Measurements from ENCODE around the gene COL4A6.

COL4A6 gene

DNA sequence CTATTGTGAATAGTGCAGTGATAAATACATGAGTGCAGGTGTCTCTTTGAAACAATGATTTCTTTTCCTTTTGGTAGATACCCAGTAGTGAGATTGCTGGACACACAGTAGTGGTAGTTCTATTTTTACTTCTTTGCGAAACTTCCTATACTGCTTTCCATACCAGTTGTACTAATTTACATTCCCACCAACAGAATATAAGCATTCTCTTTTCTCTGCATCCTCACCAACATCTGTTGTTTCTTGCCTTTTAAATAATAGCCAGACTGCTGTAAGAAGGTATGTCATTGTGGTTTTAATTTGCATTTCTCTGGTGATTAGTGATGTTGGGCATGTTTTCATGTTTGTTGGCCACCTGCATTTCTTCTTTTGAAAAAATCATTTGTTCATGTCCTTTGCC is 105.9 kb downstream of the COL4A6 start:
- in situ Hi-C loops (cut with HindIII; ENCODE audit: low sequenced_read_pairs): no loop called here

DNA sequence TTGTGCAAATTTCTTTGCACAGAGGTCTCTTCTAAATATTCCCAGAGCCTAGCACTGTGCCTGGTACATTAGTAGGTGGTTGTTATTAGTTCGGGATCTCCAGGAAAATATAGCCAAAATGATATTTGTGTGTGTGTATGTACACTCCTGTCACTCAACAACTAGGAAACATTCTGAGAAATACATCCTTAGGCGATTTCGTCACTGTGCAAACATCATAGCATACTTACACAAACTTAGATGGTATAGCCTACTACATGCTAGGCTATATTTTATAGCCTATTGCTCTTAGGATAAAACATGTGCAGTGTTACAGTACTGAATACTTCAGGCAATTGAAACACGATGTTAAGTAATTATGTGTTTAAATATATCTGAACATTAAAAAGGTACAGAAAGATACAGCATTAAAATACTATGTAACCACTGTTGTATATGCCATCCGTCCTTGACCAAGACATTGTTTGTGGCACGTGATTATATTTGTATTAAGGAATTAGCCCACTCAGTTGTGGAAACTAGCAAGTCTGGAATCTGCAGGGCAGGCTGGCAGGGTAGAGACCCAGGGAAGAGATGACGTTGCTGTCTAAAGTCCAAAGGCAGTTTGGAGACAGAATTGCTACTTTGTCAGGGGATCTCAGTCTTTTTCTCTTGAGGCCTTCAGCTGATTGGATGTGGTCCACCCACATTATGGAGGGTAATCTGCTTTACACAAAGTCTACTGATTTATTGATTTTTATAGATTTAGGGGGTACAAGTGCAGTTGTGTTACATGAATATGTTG is 106.9 kb downstream of the COL4A6 start:
- in situ Hi-C loops (cut with HindIII; ENCODE audit: low sequenced_read_pairs): no loop called here

DNA sequence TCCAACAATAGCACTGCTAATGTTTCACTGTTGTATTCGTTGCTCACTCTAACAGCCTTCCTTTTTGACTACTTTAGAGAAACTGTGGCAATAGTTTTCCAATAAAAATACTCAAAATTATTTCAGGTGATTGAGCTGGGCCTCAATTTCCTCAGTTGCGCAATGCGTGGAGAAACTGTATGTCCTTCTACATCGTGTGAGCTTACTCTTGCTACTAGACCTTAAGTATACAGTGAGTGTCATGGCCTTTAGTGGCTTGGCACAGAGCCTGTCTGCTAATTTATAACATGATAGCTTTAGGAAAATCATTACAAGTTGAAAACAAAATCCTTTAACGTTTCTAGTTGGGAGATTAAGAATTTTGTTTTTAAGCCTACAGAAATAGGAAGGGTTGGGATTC is 114.5 kb downstream of the COL4A6 start:
- in situ Hi-C loops (cut with HindIII; ENCODE audit: low sequenced_read_pairs): no loop called here

DNA sequence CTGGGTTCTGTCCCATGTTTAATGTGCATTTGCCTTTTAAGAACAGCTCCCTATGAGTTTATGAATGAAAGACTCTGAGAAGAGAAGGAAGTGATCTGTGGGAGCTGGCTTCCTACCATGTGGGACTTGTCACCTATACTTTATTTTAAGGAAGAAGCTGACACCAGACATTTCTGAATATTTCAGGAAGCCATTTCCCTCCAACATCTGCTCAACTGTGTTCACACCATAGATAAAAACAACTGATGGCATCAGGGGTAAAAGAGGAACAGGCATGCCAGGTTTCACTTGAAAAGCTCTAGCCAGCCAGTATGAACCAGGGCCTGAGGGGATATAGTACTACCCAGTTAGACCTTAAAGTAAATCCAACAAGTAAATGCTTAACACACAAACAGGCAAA is 116.0 kb downstream of the COL4A6 start:
- in situ Hi-C loops (cut with HindIII; ENCODE audit: low sequenced_read_pairs): no loop called here

DNA sequence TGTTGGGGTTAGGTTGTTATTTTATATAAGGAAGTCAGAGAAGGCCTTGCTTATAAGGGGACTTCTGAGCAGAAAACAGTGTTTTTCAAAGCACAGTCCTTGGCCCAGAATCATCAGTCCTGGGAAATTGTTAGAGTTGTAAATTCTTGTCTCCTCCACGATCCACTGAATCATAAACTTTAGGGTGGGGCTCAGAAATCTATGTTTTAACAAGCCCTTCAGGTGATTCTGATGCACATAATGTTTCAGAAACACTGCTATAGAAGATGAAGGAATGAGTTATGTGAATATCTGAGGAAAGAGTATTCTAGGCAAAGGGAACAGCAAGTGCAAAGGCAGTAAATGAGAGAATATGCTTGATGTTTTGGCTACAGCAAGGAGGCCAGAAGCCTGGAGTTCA is 121.8 kb downstream of the COL4A6 start:
- in situ Hi-C loops (cut with HindIII; ENCODE audit: low sequenced_read_pairs): no loop called here

DNA sequence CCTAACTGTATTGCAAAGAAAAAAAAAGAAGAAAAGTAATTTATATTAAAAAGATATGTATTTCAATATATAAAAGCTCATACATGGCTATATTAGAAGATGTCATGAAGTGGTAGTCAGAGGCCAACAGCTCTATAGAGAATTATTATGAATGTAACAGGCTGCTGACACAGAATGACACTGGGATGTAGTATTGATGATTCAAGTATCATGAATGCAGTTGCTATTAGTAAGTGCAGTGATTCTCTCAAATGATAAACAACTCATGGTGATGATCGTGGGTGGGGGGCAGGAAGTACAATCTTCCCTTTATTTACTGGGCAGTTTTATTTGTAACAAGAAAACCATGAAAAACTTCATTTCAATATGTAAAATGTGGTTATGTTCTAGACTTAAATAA is 124.6 kb downstream of the COL4A6 start:
- in situ Hi-C loops (cut with HindIII; ENCODE audit: low sequenced_read_pairs): no loop called here

DNA sequence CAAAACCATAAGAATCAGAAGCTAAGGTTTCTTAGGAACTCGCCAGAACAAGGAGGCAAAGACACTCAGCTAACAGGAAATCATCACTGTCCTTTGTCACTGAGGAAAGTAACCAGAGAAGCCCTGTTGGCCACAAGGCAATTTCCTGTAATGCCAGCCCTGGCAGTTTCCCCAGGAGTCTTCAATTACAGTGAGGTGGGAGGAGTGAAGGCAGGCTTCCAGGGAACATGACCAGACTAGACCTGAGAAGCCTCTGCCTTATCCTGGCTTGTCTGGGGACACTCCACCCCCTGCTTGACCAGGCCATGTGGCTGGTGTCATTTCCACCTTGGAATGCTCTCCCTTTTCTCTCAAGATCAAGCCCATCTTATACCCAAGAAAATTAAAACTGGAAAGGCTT is 125.3 kb downstream of the COL4A6 start:
- in situ Hi-C loops (cut with HindIII; ENCODE audit: low sequenced_read_pairs): no loop called here

DNA sequence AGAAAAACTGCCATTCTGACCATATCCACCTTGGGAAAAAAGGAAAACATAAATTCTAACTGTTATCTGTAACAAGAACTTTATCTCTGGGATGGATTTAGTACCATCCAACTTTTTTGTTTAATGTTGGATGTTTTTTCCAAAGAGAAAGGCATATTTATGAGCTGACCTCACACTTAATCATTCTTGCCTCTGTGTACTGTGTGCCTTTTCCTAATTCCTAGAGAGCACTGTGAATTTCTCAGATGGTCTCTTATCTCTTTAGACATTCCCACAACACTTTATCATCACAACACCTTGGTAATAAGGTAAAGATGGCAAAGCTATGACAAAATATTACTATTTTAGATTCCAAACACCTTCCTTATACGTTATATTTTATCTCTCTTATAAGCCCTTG is 126.2 kb downstream of the COL4A6 start:
- in situ Hi-C loops (cut with HindIII; ENCODE audit: low sequenced_read_pairs): no loop called here

DNA sequence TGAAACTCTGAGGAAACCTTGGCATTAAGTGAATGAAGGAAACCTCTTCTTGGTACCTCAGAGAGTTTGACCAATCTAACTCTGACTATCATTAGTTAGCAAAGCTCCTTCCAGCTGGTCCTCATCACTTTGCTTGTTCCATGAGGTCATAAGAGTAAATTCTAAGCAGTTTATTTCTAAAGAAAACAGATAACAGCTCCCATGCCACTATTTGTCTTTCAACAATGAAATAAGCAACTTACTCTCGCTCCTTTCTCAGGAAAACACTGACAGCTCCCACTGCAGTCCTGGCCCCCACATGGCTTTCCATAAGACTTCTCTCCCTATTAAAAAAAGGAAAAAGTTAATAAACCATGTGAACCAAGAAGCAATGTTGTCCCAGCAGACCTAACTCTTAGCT is 127.7 kb downstream of the COL4A6 start:
- in situ Hi-C loops (cut with HindIII; ENCODE audit: low sequenced_read_pairs): no loop called here

DNA sequence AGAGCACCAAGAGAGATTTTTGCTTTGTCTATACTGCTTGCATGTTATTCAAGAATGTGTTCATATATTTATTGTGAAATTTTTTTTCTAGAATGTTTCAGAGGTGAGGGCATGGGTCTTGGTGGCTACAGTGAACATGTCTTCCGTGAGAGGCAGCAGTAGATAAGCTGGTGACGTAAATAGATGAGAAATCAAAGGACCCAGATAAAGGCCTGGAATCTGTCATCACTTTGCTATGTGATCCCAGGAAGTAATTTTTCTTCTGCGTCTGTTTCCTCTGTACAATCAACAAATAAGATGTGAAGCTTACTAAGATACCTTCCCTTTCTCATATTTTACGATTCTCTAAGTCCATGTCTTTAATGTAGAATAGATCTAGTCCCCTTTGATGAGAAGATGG is 129.1 kb downstream of the COL4A6 start:
- in situ Hi-C loops (cut with HindIII; ENCODE audit: low sequenced_read_pairs): no loop called here

DNA sequence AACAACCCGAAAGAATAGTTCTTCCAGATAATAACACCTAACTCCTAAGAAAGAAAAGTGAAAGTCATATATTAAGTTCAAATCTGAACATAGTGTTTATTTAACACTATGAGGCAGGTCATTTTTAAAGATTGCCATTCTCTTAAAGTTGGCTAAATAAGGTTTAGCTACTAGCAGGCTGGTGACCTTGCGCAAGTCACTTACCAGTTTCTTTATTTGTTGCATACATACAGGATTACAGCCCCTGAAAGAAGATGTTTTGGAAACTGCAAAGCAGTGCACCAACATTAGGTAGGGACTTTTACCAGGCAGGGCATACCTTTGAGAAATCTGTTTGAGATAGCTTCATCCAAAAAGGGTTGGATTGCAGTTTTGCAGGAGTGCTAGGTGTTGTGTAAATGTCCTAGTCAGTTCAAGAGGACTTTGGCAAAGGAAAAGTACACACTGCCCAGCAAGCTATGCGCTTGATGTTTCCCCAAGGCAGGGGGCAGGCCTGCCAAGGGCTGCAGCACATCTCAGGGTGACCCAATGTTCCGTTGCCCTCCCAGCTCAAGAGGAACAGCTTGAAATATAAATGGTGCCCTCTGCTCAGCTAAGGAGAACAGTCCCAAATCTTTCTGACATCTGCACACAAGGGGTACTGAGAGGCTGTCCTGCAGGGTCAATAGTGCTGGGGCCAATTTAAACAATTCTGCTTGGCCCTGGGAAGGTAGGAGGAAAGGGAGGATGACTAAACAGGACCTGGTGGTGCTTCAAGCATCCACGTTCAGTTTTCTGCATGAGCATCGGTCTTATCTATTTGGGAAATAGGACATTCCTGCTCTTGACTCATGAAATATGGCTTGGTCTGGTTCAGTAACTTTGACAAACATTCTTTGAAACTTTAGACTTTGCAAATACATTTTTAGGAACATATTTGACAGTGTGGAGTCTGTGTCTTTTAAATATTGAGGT is 130.8 kb downstream of the COL4A6 start:
- in situ Hi-C loops (cut with HindIII; ENCODE audit: low sequenced_read_pairs): no loop called here

DNA sequence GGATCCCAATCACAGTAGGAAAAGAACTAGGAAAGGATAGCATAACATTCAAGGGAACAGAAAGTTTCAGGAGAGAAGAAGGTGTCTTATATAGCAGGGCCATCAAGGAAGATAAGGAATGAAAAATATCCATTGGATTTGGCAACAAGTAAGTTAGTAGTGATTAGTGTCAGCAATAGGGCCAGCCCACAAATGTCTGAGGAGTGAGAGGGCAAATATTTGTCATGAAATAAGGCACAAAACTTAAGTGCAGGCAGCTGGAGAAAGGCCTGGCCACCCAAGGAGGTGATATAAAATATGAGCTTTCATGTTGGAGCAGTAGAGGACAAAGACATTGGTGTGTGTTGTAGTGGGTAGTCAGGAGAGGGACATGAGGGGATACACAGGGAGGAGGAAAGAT is 132.1 kb downstream of the COL4A6 start:
- in situ Hi-C loops (cut with HindIII; ENCODE audit: low sequenced_read_pairs): no loop called here

DNA sequence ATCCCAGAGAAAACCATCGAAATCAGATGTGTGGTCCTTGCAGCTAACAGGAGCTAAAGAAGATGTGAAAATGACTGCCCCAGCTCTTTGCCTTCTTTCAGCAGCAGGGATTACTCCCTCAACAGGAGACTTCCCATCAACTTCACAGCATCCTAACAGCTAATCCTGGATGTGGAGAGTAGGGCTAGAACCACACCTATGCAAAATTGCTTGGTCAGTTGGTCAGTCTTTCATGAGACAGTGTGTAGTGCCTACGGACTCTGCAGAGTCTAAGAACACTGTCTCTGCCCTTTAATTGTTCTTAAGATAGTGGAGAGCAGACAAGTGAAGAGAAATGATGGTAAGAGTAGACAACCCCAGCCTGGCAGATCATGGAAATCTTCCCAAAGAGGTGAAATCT is 133.5 kb downstream of the COL4A6 start:
- in situ Hi-C loops (cut with HindIII; ENCODE audit: low sequenced_read_pairs): no loop called here

DNA sequence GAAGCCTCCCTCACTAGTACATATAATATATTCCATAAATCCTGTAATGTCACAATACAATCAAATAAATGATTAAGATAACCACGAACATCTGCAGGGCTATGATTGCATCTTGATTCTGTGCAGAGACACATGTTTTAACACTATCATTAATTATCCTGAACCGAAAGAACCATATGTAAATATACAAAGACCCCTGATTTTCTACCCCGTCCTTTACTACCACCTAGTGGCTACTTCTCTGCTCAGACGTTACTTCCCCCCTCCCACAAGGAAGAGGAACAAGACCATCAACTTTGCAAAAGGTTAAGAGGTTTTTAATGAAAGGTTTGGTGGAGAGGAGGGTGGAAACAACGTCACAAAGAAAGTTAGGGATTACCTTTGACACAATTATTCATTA is 134.0 kb downstream of the COL4A6 start:
- in situ Hi-C loops (cut with HindIII; ENCODE audit: low sequenced_read_pairs): no loop called here

DNA sequence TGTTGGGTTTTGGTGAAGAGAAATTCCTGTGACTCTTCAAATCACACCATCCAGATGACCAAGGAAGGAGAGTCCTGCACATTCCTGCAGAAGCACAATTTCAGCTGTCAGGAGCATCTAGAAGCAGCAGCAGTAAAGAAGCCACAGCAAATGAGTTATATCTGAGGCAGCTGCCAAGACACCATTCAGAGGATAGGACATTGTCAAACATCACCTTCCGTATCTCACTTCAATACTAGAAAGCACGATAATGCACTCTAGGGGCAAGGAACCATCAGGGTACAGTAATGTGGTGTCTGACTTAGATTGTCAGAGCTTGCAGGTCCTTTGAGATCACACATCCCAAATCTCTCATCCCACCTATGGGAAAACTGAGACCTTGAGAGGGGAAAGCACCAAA is 134.5 kb downstream of the COL4A6 start:
- in situ Hi-C loops (cut with HindIII; ENCODE audit: low sequenced_read_pairs): no loop called here

DNA sequence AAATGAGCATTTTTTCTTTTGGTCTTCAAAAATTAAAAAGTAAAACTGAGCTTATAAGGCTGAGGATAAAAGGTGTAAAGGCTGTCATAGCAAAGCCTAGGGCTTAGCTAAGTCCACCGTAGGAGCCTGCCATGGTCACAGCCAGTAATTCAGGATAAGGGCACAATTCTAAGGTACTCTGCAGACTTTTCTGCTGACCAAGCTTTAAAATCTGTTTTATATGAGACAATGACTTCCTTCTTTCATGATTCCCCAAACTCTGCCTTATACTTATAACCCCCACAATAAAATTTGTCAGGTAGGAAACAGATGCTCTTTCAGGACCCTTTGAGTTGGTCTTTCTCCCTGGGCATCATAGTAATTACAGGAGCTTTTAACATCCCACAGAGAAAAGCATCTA is 138.5 kb downstream of the COL4A6 start:
- in situ Hi-C loops (cut with HindIII; ENCODE audit: low sequenced_read_pairs): no loop called here

DNA sequence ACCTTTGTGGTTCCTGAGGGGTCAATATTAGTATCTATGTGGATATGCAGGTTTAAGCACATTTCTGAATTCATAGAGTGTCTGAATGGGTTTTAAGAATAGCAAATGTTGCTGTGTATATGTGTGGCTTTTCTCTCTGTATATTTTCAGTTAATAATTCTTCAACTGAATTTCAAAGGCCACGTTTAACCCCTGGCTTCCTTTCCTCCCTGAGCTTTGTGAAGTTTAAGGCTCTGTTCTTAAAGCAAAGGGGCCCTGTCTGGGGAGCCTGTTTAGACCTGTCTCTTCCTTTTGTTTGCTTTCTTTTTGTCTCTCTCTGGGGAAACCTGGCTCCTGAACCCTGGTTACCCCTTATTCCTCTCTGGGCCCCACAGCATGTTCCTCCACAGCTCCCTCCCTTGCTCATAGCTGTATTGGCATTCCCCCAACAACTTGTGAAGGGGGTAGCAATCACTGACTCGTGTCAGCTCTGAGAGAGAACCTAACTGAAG is 139.1 kb downstream of the COL4A6 start:
- in situ Hi-C loops (cut with HindIII; ENCODE audit: low sequenced_read_pairs): no loop called here

DNA sequence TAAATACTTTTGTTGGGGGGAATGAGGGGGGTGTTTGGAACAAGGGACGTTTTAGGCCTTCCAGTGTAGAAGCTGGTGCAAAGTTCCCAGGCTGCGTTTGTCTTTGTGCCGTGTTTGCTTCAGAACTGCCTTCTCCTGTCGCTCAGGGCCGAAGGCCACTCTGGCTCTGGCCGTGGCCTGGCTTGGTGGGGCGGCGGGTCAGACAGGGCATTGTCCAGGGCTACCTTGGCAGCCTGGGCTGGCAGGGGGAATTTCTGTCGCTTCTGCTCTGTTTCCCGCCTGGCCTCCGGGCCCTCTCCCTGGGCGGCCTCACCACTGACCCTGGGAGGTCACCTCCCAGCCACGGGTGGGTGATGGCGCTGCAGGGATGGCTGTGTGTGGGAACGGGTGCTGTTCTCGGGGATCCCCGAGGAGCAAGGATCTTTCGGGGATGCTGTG is 140.0 kb downstream of the COL4A6 start:
- in situ Hi-C loops (cut with HindIII; ENCODE audit: low sequenced_read_pairs): no loop called here

DNA sequence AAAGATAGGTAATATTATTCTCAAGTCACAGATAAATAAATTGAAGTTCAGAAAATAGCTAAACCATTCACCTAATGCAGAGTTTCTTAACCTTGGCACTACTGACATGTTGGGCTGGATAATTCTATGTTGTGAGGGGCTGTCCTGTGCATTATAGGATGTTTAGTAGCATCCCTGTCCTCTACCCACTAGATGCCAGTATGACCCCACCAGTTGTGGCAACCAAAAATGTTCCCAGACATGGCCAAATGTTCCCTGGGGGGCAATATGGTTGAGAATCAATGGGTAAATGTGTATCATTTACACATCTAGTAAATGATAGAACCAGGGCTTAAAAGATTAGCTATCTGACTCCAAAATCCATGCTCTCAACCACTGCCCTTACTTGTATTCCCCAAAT is 140.9 kb downstream of the COL4A6 start:
- in situ Hi-C loops (cut with HindIII; ENCODE audit: low sequenced_read_pairs): no loop called here

DNA sequence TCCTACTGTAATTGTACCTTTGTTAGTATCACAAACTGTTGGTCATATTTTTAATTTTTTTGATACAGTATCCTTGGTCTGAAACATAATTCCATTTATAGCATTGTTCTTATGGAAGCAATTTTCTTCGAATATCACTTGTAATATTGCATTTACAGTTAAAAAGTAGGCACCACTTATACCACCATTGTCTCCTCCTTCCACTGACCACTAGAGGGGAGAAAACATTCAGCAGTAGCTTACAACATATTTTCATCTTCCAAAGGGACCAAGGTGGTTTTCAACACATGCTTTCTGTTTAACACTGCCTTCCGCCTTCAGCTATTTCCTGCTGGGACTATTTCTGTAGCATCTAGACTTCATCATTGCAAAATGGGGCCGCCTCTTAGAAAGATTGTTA is 146.2 kb downstream of the COL4A6 start:
- in situ Hi-C loops (cut with HindIII; ENCODE audit: low sequenced_read_pairs): no loop called here

DNA sequence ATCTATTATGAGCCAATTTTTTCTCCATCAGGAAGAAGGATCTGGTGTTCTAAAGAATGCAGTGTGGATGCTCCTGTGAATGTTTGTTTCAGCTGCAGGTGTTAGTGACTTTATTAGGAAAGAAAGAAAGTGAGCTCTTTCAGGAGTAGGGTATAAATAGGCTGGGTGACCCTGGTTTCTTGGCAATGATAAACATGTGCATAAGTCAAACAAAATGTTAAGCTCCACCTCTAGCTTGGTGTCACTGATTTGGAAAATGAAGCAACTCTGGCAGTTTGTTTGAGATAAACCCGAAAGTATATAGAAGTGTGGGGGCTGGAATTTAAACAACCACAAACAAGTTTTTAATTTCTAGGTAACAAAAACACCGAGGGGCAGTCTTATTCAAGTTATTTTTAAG is 152.3 kb downstream of the COL4A6 start:
- in situ Hi-C loops (cut with HindIII; ENCODE audit: low sequenced_read_pairs): no loop called here

DNA sequence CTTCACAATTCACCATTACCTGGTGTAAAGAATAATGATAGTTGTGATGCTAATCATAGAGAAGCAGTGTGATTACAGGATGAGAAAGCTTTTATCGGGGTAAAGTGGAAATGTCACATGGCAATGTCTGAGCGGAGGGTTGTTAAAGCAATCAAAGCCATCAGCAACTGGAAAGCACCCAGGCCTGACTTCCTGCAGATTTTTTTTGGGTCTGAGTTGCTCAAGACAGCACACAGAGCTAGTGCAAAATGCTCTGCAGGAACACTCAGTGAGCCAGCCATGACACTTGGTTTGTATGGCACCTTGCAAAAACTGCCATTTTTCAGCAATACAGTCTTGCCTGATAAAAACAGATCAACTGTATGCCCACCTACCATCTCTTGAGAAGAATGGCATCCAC is 152.9 kb downstream of the COL4A6 start:
- in situ Hi-C loops (cut with HindIII; ENCODE audit: low sequenced_read_pairs): no loop called here
